Measurements from ENCODE around the gene SCAND1.

SCAND1 gene

DNA sequence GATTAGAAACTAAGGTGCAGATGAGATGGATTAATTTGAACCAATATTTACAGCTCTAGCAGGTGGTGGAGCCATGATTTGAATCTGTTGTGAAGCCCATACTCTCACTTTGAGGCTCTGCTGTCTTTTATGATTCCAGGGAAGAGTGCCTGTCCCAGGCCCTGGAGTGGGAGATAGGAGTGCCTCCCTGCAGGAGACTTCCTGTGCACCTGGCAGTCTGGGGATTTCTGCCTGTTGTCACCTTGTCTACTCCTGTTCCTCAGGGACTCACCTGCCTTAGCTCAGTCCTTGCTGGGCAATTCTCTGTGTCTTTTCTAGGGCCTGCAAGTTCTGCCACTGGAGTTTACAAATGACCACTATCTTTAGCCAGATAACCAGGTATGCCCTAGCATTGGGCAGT lies 46.3 kb downstream of the SCAND1 start:
- H3K4me3 ChIP-seq (ENCODE audit: low read depth, low read length) = no peak overlapping the region

DNA sequence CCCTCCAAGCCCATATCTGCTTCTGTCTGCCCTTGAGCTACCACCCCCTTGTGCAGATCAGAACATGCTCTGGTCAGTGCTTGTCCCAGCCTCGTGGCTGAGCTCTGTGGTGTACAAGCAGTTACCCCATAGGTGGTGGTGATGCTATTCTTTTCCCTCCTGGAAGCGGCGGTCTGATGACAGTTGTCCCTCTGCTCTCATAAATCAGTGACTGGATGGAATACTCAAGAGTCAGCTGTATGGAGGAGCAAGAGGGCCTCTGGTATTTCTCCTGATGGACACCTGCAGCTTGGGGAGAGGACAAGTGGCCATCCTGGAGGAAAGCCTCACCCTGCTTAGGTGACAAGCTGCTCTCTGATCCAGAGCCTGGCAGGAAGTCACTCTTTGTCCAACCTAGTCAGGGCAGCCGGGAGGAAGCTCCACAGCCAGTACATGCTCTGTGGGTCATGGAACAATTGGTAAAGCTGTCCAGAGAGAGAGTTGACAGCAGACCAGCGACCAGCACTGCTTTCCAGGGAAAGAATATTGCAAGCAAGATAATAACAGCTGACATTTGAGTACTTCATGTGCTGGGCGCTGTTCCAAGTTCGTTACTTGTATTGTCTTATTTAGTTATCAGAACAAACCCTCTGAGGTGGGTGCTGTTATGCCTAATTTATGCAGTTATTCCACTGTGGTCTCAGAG lies 47.1 kb downstream of the SCAND1 start:
- no peak overlapping the region for H3K4me3 ChIP-seq (ENCODE audit: low read depth, low read length)

DNA sequence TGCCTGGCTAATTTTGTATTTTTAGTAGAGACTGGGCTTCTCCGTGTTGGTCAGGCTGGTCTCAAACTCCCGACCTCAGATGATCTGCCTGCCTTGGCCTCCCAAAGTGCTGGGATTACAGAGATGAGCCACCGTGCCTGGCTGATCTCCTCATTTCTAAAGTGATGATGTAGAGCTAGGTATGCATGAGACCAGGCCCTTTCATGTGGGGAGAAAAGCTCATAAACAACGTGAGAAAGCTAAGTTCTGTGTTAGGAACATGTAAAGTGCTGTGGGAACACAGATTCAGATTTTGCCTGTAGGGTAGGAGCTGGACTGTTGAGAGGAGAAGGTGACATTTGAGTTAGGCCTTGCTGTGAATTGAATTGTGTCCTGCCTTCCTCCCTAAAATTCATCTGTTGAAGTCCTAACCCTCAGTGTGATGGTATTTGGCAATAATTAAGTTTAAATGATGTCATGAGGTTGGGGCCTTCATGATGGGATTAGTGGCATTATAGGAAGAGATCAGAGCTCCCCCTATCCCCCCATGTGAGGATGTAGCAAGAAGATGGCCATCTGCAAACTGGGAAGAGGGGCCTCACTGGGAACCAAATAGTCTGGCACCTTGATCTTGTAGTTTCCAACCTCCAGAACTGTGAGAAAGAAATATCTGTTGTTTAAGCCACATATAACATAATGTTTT lies 49.2 kb downstream of the SCAND1 start:
- no peak overlapping the region for H3K4me3 ChIP-seq (ENCODE audit: low read depth, low read length)

DNA sequence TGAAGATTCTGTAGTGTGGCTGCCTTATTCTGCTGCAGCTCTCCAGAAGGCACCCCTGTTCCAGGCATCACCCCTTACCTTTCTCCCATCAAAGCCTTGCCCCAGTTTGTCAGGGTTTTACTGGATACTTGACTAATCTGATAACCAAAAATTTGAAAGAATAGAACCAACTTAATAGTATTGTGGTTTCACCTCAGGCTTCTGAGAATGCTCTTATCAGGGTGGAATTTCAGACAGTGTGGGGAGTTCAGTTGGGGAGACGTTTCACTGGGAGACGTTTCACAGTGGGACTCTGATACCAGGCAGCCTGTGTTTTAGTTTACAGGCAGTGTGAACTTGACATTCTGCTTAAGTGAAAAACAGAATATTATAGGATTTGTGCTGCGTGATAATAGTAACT lies 50.5 kb downstream of the SCAND1 start:
- no peak overlapping the region for H3K4me3 ChIP-seq (ENCODE audit: low read depth, low read length)
